H1 (cell line): Measurements from ENCODE around the gene RADIL. TPM values are rescaled to one million over a fixed set of nuclear protein-coding genes. Genes with fewer than 3 reads are reported as not detected.

Experiments
- CTBP2 ChIP-seq: IDR thresholded peaks from 2 replicates; pipeline ENCODE4 v1.7.0; 2011; ENCODE audit warnings: borderline replicate concordance, mild to moderate bottlenecking, moderate library complexity, mixed read lengths, low read length; ENCODE audit not compliant: insufficient read depth, insufficient read length
- KDM1A ChIP-seq: fragments of 200-600, 300-600 bp; sonication (generic); IDR thresholded peaks from 2 replicates; pipeline ENCODE4 v1.7.1; 2016; ENCODE audit warnings: mild to moderate bottlenecking, low read length, borderline replicate concordance
- SUZ12 ChIP-seq: fragments of 200-600 bp; sonication (generic); IDR thresholded peaks from 2 replicates; pipeline ENCODE4 v1.6.1; 2012; ENCODE audit warnings: mild to moderate bottlenecking, inconsistent platforms, low read length, moderate library complexity, mixed read lengths
- polyA plus RNA-seq, 7 experiments: library from polyadenylated mRNA; depleted of rRNA in 3 of 7; stranded (reverse) in 5 of 7; unstranded in 2 of 7; fragments of >200 nt in 5 of 7; fragments of 200-250 nt in 2 of 7; gene quantifications; 1 replicate in 5 of 7; 2 replicates in 1 of 7; 4 replicates in 1 of 7; pipeline versions ENCODE4 v1.2.1 to v1.2.3, GENCODE V29; 2011 to 2013; ENCODE audit warnings: missing spikeins in 2 of 7, mixed read lengths in 2 of 7
- total RNA-seq: library from RNA; stranded (reverse); fragmentation: NEBNext Ultra II Directional; extraction: Animal tissue kit (Norgen Biotek cat#: 25700); gene quantifications from 2 replicates; pipeline ENCODE4 v1.2.1, GENCODE V29; 2021
- TF ChIP-seq, protein P1 (sequence below): IDR thresholded peaks from 2 replicates; pipeline ENCODE4 v1.6.1; 2012; ENCODE audit warnings: low read length, inconsistent platforms

The RADIL gene
- total and polyA plus RNA-seq, 2 of the 8 experiments (the other 6 are each of a cell fraction or from before 2014, with no cell fraction given) = 5.0 to 5.4 TPM

GRCh38 chr7:4856336-4857057, 27.0 kb downstream of the RADIL start (continued):
- TF ChIP-seq, protein P1, sequence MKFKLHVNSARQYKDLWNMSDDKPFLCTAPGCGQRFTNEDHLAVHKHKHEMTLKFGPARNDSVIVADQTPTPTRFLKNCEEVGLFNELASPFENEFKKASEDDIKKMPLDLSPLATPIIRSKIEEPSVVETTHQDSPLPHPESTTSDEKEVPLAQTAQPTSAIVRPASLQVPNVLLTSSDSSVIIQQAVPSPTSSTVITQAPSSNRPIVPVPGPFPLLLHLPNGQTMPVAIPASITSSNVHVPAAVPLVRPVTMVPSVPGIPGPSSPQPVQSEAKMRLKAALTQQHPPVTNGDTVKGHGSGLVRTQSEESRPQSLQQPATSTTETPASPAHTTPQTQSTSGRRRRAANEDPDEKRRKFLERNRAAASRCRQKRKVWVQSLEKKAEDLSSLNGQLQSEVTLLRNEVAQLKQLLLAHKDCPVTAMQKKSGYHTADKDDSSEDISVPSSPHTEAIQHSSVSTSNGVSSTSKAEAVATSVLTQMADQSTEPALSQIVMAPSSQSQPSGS = no peak
- no peak for TF ChIP-seq CTBP2
- TF ChIP-seq SUZ12 = no peak
- TF ChIP-seq KDM1A = no peak
- TF ChIP-seq, all 59 proteins: peak for 0
